ENCODE data around the gene FUOM.

FUOM gene

DNA sequence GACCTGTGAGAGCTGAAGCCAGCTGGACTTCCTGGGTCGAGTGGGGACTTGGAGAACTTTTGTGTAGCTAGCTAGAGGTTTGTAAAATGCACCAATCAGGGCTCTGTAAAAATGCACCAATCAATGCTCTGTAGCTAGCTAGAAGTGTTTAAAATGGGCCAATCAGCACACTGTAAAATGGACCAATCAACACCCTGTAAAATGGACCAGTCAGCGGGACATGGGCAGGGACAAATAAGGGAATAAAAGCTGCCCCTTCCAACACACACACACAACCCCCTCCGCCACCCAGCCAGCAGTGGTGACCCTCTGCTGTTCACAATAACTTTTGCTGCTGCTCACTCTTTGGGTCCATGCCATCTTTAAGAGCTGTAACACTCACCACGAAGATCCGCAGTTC lies 42.0 kb downstream of the FUOM start:
- TF ChIP-seq, protein P1, sequence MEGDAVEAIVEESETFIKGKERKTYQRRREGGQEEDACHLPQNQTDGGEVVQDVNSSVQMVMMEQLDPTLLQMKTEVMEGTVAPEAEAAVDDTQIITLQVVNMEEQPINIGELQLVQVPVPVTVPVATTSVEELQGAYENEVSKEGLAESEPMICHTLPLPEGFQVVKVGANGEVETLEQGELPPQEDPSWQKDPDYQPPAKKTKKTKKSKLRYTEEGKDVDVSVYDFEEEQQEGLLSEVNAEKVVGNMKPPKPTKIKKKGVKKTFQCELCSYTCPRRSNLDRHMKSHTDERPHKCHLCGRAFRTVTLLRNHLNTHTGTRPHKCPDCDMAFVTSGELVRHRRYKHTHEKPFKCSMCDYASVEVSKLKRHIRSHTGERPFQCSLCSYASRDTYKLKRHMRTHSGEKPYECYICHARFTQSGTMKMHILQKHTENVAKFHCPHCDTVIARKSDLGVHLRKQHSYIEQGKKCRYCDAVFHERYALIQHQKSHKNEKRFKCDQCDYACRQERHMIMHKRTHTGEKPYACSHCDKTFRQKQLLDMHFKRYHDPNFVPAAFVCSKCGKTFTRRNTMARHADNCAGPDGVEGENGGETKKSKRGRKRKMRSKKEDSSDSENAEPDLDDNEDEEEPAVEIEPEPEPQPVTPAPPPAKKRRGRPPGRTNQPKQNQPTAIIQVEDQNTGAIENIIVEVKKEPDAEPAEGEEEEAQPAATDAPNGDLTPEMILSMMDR (IDR thresholded peaks at IDR 0.05; ENCODE audit: low read depth, low read length, missing control alignments) = no peak
- H3K4me3 ChIP-seq (replicated peaks; ENCODE audit: low read depth, low read length) = no peak overlapping the region
- no peak for DNase-seq (ENCODE audit: extremely low read depth, low read depth)

DNA sequence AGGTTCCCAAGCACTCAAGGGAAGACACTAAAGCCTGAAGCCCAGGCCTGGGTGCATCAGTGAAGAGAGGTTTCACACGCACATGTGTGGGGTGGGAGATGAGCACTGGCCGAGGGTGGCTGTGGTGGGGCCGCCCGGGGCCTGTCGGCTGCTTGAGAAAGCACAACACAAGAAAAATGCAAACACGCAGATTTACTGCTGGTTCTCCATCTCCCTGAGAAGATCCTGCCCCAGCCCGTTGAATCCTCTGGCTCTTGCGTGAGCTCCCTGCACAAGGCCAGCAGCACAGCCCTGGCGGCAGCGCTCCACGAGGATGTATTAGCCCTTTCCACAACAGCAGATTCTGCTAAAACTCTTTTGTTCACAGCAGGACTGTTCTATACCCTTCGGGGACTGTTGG lies 42.9 kb downstream of the FUOM start:
- no peak for DNase-seq (ENCODE audit: extremely low read depth, low read depth)
- TF ChIP-seq, protein P1 (IDR thresholded peaks at IDR 0.05; ENCODE audit: low read depth, low read length, missing control alignments) = no peak
- no peak overlapping the region for H3K4me3 ChIP-seq (replicated peaks; ENCODE audit: low read depth, low read length)

DNA sequence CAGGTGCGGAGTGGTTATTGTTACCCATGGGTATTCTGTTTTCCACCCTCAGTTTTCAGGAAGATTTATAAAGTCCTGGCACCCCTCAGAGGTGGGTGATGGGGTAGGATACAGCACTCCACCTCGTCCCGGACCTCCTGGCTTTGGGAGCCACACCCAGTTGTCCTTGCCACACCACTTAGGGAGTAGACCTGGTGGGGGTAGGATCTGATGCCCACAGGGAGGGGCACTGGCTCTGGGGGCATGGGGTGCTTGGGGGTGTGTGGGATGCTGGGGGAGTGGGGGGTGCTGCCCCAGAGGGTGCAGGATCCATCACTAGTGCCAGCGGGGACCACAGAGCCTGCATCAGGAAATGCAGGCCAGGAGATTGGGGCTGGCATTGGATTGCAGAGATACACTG lies 44.6 kb downstream of the FUOM start:
- TF ChIP-seq, protein P1 (IDR thresholded peaks at IDR 0.05; ENCODE audit: low read depth, low read length, missing control alignments) = no peak
- DNase-seq (ENCODE audit: extremely low read depth, low read depth) = no peak
- H3K4me3 ChIP-seq (replicated peaks; ENCODE audit: low read depth, low read length) = no peak overlapping the region

DNA sequence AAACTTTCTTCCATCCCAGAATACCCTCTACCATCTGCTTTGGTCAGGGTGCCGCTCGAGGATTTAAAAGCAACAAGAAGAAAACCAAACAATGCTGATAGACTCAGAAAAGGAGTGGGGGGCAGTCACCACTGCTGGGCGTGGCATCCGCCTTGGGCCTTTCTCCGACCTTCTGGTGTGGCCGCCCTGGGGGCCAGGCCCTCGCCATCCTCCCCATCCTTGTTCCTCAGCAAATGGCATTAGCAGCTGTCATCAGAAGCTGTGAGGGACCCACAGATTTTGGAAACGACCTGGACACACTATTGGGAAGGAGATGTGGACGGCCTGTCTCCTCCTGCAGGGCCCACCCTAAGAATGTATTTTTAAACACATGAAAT lies 45.1 kb downstream of the FUOM start:
- TF ChIP-seq, protein P1 (IDR thresholded peaks at IDR 0.05; ENCODE audit: low read depth, low read length, missing control alignments) = no peak
- no peak overlapping the region for H3K4me3 ChIP-seq (replicated peaks; ENCODE audit: low read depth, low read length)
- DNase-seq (ENCODE audit: extremely low read depth, low read depth) = no peak

DNA sequence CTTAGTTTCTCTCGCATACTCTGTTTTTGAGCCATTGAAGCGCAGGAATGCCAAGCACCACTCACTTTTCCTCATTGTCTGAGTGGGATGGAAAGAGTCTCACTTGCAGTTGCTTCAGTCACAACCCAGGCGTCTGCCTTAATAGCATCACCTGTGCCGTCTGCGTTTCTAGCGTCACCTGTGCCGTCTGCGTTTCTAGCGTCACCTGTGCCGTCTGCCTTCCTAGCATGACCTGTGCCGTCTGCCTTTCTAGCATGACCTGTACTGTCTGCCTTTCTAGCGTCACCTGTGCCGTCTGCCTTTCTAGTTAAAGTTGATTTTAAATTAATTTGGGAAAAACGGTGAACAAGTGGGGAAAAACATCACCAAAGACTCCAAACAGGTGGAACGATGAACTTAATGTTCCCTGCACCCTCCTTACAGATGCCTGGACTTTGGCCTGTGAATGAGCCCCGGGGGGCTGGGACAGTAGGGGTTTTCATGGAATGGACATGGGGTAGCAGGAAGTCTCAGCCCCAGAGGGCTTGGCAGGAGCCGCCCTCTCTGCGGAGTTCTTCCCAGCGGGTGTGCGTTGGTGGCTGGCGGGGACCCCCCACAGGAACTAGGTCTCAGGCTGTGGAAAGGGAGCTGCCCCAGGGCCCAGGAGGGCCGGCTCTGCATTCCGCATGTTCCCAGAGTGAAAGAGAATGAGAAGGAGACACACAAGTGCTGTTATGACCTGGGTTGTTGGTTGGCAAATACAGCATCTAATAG lies 45.6 kb downstream of the FUOM start:
- no peak for DNase-seq (ENCODE audit: extremely low read depth, low read depth)
- no peak overlapping the region for H3K4me3 ChIP-seq (replicated peaks; ENCODE audit: low read depth, low read length)
- TF ChIP-seq, protein P1 (IDR thresholded peaks at IDR 0.05; ENCODE audit: low read depth, low read length, missing control alignments) = no peak

DNA sequence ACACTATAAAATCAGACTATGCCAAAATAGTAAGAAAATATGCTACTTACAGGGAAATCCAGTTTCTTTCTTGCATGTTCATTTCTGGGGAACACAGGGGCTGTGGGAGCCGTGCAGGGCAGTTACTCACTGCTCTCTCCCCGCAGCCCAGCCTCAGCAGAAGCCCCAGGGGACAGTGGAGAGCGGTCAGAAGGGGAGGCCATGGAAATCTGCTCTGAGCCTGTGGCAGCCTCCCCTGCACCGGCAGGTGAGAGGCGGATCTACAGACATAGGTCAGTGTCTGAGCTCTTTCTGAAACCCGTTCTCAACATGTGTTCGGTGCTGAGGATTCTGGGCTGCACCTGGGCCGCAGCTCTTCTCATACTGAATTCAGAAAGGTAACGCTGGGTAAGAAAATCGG lies 46.2 kb downstream of the FUOM start:
- TF ChIP-seq, protein P1 (IDR thresholded peaks at IDR 0.05; ENCODE audit: low read depth, low read length, missing control alignments) = no peak
- H3K4me3 ChIP-seq (replicated peaks; ENCODE audit: low read depth, low read length) = no peak overlapping the region
- no peak for DNase-seq (ENCODE audit: extremely low read depth, low read depth)

DNA sequence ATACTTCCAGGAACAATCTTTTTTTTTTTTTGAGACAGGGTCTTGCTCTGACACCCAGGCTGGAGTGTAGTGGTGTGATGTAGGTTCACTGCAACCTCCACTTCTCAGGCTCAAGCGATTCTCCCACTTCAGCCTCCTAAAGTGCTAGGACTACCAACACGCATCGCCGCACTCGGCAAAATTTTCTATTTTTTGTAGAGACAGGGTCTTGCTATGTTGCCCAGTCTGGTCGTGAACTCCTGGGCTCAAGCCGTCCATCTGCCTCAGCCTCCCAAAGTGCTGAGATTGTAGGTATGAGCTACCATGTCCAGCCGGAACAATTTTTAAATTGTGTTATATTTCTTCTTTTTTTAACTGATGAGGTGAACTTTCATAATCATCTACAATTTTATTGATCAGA lies 47.0 kb downstream of the FUOM start:
- H3K4me3 ChIP-seq (replicated peaks; ENCODE audit: low read depth, low read length) = no peak overlapping the region
- TF ChIP-seq, protein P1 (IDR thresholded peaks at IDR 0.05; ENCODE audit: low read depth, low read length, missing control alignments) = no peak
- DNase-seq (ENCODE audit: extremely low read depth, low read depth) = no peak
